ENCODE measurements around the gene TNFRSF9. TPM values are rescaled to one million over a fixed set of nuclear protein-coding genes. Genes with fewer than 3 reads are reported as not detected.
"Not testable (repeated sequence)": the region's sequence is repeated elsewhere in the genome, so short reads cannot be mapped to it uniquely, and the experiment has no call there.

The TNFRSF9 gene
- polyA plus RNA-seq, 1 donor from 2014 or later = not detected

GRCh38 chr1:7919880-7920279, 20.8 kb downstream of the TNFRSF9 start:
- Histone ChIP-seq H3K4me3 (ENCODE audit: low read length) (no peak overlapping the region), H3K9me3 (ENCODE audit: low read length) (no peaks in the 10 kb centered on the region), H3K36me3 (ENCODE audit: insufficient read depth, low read length) (no peaks in the 10 kb centered on the region), H3K4me2 (ENCODE audit: low read length) (no peak overlapping the region), H3K27ac (ENCODE audit: low read length) (no peak overlapping the region), H3K9me2 (ENCODE audit: insufficient read depth, low read length) (no peaks in the 10 kb centered on the region), H3K9ac (ENCODE audit: low read length) (no peak overlapping the region), H3F3A (ENCODE audit: insufficient read depth, low read length, poor library complexity, severe bottlenecking) (no peaks in the 10 kb centered on the region), H3K79me2 (replicated peaks; ENCODE audit: insufficient read depth, low read length) (no peaks in the 10 kb centered on the region), H3K27me3 (ENCODE audit: insufficient read depth, low read depth, low read length) (no peaks in the 10 kb centered on the region), H4K20me1 (ENCODE audit: insufficient read depth) (no peaks in the 10 kb centered on the region), H2AFZ (ENCODE audit: low read depth, low read length) (no peak overlapping the region)
- no peak for TF ChIP-seq MXI1 (conservative IDR thresholded peaks at IDR 0.05; ENCODE audit: poor library complexity, severe bottlenecking)
- no peak for TF ChIP-seq EP300 (conservative IDR thresholded peaks at IDR 0.05; ENCODE audit: poor library complexity, severe bottlenecking)
- TF ChIP-seq SMC3 (conservative IDR thresholded peaks at IDR 0.05; ENCODE audit: poor library complexity) = no peak
- no peak for TF ChIP-seq REST (IDR thresholded peaks at IDR 0.05; ENCODE audit: borderline replicate concordance)
- TF ChIP-seq POLR2AphosphoS5 (IDR thresholded peaks at IDR 0.05) = no peak
- no peak for TF ChIP-seq TAF1 (IDR thresholded peaks at IDR 0.05; ENCODE audit: low read depth)
- TF ChIP-seq CTCF (IDR thresholded peaks at IDR 0.05; ENCODE audit: poor library complexity, severe bottlenecking) = no peak
- no peak for TF ChIP-seq RAD21 (conservative IDR thresholded peaks at IDR 0.05)
- no peak for TF ChIP-seq EZH2 (IDR thresholded peaks at IDR 0.05; ENCODE audit: borderline replicate concordance, insufficient read depth, low read length, poor library complexity, severe bottlenecking)

- H3F3A ChIP-seq (ENCODE audit: insufficient read depth, low read length, poor library complexity, severe bottlenecking); H4K20me1 ChIP-seq (ENCODE audit: insufficient read depth); H3K79me2 ChIP-seq (replicated peaks; ENCODE audit: insufficient read depth, low read length); H3K4me3 ChIP-seq (ENCODE audit: low read length); H2AFZ ChIP-seq (ENCODE audit: low read depth, low read length); H3K27ac ChIP-seq (ENCODE audit: low read length); H3K9ac ChIP-seq (ENCODE audit: low read length); H3K27me3 ChIP-seq (ENCODE audit: insufficient read depth, low read depth, low read length); H3K36me3 ChIP-seq (ENCODE audit: insufficient read depth, low read length); H3K4me2 ChIP-seq (ENCODE audit: low read length); H3K9me3 ChIP-seq (ENCODE audit: low read length); H3K9me2 ChIP-seq (ENCODE audit: insufficient read depth, low read length): not testable (repeated sequence)
Measured at GRCh38 chr1:7917971-7918370, 22.7 kb downstream of the TNFRSF9 start.

- H2AFZ ChIP-seq (ENCODE audit: low read depth, low read length) = no peak overlapping the region
Measured at GRCh38 chr1:7916501-7916830, 24.2 kb downstream of the TNFRSF9 start.

More at GRCh38 chr1:7916501-7916830, 24.2 kb downstream of the TNFRSF9 start:
- Histone ChIP-seq H3K4me2 (ENCODE audit: low read length) (no peak overlapping the region), H3K79me2 (replicated peaks; ENCODE audit: insufficient read depth, low read length) (no peaks in the 10 kb centered on the region), H3F3A (ENCODE audit: insufficient read depth, low read length, poor library complexity, severe bottlenecking) (no peaks in the 10 kb centered on the region), H3K9ac (ENCODE audit: low read length) (no peak overlapping the region), H4K20me1 (ENCODE audit: insufficient read depth) (no peaks in the 10 kb centered on the region), H3K9me3 (ENCODE audit: low read length) (no peaks in the 10 kb centered on the region), H3K4me3 (ENCODE audit: low read length) (no peak overlapping the region), H3K27ac (ENCODE audit: low read length) (no peak overlapping the region), H3K36me3 (ENCODE audit: insufficient read depth, low read length) (no peaks in the 10 kb centered on the region), H3K9me2 (ENCODE audit: insufficient read depth, low read length) (no peaks in the 10 kb centered on the region), H3K27me3 (ENCODE audit: insufficient read depth, low read depth, low read length) (no peaks in the 10 kb centered on the region)
- TF ChIP-seq CTCF (IDR thresholded peaks at IDR 0.05; ENCODE audit: poor library complexity, severe bottlenecking) (no peak), RAD21 (conservative IDR thresholded peaks at IDR 0.05) (no peak), POLR2AphosphoS5 (IDR thresholded peaks at IDR 0.05) (no peak), MXI1 (conservative IDR thresholded peaks at IDR 0.05; ENCODE audit: poor library complexity, severe bottlenecking) (no peak), EP300 (conservative IDR thresholded peaks at IDR 0.05; ENCODE audit: poor library complexity, severe bottlenecking) (no peak), EZH2 (IDR thresholded peaks at IDR 0.05; ENCODE audit: borderline replicate concordance, insufficient read depth, low read length, poor library complexity, severe bottlenecking) (no peak), SMC3 (conservative IDR thresholded peaks at IDR 0.05; ENCODE audit: poor library complexity) (no peak), REST (IDR thresholded peaks at IDR 0.05; ENCODE audit: borderline replicate concordance) (no peak), TAF1 (IDR thresholded peaks at IDR 0.05; ENCODE audit: low read depth) (no peak)
